AG04449 (cell line): ENCODE results near the gene TMEM170B.

Experiments
- CTCF ChIA-PET: fragments of 350-600 bp; formaldehyde crosslinking; extraction: SDS; loops from one replicate; lab custom pipeline; 2021; ENCODE audit warnings: antibody characterized with exemption; lab: Yijun Ruan, JAX
- POLR2A ChIA-PET: fragments of 400-600, 350-600 bp; formaldehyde crosslinking; extraction: SDS; loops from one replicate; lab custom pipeline; 2020; ENCODE audit warnings: antibody characterized with exemption, inconsistent platforms; lab: Yijun Ruan, JAX
- DNase-seq: peaks from one replicate; pipeline ENCODE4 v3.0.0-alpha.2; 2010; ENCODE audit warnings: low read depth, low spot score
- H3K4me3 ChIP-seq: 2 replicates; pipeline ENCODE4 v1.5.1; 2011; ENCODE audit warnings: low read depth, mild to moderate bottlenecking, control low read depth, low read length
- CTCF ChIP-seq: IDR thresholded peaks from one replicate; pipeline ENCODE4 v1.5.1; 2011; ENCODE audit warnings: mild to moderate bottlenecking, moderate library complexity, low read length, control low read depth, inconsistent platforms; ENCODE audit not compliant: insufficient read depth; ENCODE audit errors: missing control alignments

The TMEM170B gene

GRCh38 chr6:11586117-11586516 lies 48.6 kb downstream of the TMEM170B start:
- CTCF ChIA-PET, result interaction anchor here (0.8 to 5.6 kb wide), 13 partner anchors 9 to 1019 kb away, joined by 3 to 75 read pairs (median 6); partner anchors contain the start of gene EDN1

GRCh38 chr6:11586536-11586935 lies 49.0 kb downstream of the TMEM170B start:
- CTCF ChIA-PET, result interaction anchor here (0.8 to 5.6 kb wide), 12 partner anchors 9 to 1025 kb away, joined by 3 to 75 read pairs (median 5); partner anchors contain the start of gene EDN1
- POLR2A ChIA-PET, result interaction anchor here (0.8 to 1.0 kb wide), 2 partner anchors 29 to 66 kb away, joined by 3 to 6 read pairs; no protein-coding TSS in a partner anchor
- peak; percentile 90 for DNase-seq
- no peak for TF ChIP-seq CTCF
- no peak overlapping the region for H3K4me3 ChIP-seq

More at GRCh38 chr6:11586117-11586516, 48.6 kb downstream of the TMEM170B start:
- H3K4me3 ChIP-seq, result no peak overlapping the region
- POLR2A ChIA-PET, result interaction anchor here (1.0 kb wide), 1 partner anchor 30 kb away, joined by 6 read pairs; no protein-coding TSS in a partner anchor
- DNase-seq, result no peak
- TF ChIP-seq CTCF, result no peak

- no peak for TF ChIP-seq CTCF
- no peak for DNase-seq
- POLR2A ChIA-PET, result no interaction called here
- no peak overlapping the region for H3K4me3 ChIP-seq
- CTCF ChIA-PET, result interaction anchor here (0.9 to 3.1 kb wide), 7 partner anchors 65 to 1016 kb away, joined by 3 to 18 read pairs (median 6); partner anchors contain the start of gene EDN1
Measured at GRCh38 chr6:11589261-11589660, 51.7 kb downstream of the TMEM170B start.

DNA sequence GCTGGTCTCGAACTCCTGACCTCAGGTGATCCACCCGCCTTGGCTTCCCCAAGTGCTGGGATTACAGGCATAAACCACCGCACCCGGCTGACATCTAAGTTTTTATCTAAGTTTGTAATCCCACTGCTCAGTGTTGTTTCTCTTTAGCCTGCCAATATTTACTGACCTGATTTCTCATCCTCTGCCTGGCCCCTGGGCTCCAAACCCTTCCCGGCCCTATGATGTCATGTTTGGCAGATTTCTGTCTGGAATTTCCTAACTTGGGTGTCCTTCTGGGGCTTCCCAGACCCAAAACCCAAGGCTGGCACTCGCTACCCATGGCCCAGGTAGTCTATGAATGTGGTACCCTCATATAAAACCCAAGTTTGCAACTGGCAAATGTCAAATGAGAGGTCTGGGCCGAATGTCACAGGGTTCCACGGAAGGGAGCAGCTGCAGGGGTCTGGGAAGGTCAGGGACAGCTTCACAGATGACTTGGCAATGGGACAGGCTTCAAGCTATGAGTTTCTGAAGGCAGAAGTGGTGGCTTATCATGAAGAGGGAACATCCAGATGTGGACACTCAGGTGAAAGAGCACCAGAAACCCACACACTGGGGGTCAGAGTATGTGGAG lies 54.9 kb downstream of the TMEM170B start:
- POLR2A ChIA-PET, result no interaction called here
- CTCF ChIA-PET, result interaction anchor here (0.9 to 1.4 kb wide), 3 partner anchors 9 to 735 kb away, joined by 3 read pairs; no protein-coding TSS in a partner anchor
- DNase-seq, result no peak
- H3K4me3 ChIP-seq, result no peak overlapping the region
- TF ChIP-seq CTCF, result no peak

DNA sequence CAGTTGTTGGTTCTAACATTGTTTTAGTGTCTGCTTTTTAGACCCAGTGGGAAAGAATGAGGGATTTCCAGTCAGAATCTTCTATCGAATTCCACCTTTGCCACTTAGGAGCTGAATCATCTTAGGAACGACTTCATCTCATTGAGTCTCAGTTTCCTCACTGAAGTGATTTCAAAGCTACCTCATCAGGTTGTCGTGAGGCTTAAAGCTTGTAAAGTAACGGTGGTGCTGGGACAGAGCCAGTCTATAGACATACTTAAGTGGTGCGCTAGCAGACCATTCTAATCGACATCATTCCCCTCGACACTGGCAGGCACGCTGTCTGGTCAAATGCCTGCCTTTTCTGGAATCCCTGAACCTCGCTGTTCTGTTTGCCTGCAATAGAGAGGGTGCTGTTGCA lies 55.5 kb downstream of the TMEM170B start:
- TF ChIP-seq CTCF, result no peak
- POLR2A ChIA-PET, result no interaction called here
- CTCF ChIA-PET, result interaction anchor here (1.0 to 1.6 kb wide), 4 partner anchors 9 to 697 kb away, joined by 3 to 4 read pairs (median 3); partner anchors contain the start of gene EDN1
- H3K4me3 ChIP-seq, result no peak overlapping the region
- DNase-seq, result no peak

- no peak overlapping the region for H3K4me3 ChIP-seq
- no peak for TF ChIP-seq CTCF
- no peak for DNase-seq
- ChIA-PET CTCF (interaction anchor here (0.7 to 2.0 kb wide), 6 partner anchors 9 to 56 kb away, joined by 3 to 7 read pairs (median 5); no protein-coding TSS in a partner anchor), POLR2A (no interaction called here)
Measured at GRCh38 chr6:11595903-11596302, 58.4 kb downstream of the TMEM170B start.
